Activated CD4-positive, CD25-positive, alpha-beta regulatory T cell (primary cell): Measurements from ENCODE around the gene ELF2.
"Not testable (repeated sequence)": the region's sequence is repeated elsewhere in the genome, so short reads cannot be mapped to it uniquely, and the experiment has no call there.

Experiments used
- DNase-seq, 4 experiments: peaks; one replicate each; lab custom pipeline; 2025; lab: John Stamatoyannopoulos, UW

ELF2 gene

DNA sequence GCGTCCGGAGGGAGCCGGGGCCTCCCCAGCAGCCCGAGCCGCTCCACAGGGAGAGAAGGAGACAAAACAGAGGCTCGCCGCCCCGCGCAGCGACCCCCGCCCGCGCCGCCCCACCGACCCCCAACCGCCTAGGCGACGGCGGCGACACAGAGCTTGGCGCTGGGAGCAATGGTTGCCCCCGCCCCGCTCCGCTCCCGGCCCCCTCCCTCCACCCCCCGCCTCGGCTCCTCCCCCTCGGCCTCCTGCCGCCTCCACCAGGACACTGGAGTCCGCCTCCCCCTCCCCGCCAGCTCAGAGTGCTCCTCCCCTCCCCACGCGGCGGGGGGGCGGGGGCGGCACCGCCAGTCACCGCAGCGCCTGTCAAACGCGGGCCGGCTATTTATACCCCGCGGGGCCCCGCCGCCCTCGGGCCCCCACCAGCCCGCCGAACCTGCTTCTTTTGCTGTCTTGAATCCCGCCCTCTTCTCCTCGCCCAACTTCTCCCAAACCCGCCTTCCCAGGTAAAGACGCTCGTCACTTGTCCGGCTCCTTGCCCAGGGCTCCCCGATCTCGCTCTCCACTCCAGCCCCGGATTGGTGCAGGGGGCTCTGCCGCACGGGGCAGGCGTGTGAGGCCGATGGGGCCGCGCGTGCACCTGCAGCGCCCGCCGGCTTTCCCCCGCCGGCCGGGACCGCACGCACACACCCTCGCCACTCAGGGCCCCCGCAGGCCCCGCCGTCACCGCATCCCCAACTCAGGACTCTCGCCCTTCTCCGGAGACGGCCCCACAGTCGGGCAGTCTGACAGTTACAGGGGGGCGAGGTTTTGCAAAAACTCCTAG lies at the start of gene ELF2:
TSS of gene ELF2 (minus strand) at position 170 of the 820 bp plus-strand sequence. CDS start 39,517 bp downstream, outside the sequence.
- peak; percentile 46 to 66 (median 50) for DNase-seq

DNA sequence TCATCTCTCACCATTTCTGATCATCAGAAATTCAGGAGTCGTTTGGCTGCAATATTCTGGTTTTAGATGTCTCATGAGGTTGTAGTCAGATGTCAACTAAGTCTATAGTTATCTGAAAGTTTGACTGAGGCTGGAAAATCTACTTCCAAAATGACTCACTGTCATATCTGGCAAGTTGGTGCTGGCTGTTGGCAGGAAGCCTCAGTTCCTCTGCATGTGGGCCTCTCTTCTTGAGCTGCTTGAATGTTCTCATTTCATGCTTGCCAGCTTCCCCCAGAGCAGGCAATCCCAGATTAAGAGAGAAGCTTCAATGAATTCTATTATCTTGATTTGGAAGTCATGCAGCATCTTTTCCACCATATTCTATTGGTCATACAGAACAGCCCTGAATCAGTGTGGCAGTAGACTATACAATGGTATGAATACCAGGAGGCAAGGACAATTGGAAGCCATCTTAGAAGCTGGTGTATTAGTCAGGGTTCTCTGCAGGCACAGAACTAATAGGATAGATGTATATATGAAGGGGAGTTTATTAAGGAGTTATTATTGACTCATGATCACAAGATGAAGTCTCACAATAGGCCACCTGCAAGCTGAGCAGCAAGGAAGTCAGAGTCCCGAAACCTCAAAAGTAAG lies 46.8 kb upstream of the ELF2 start:
- DNase-seq: no peak

GRCh38 chr4:139222215-139222614 lies 45.2 kb upstream of the ELF2 start:
- no peak for DNase-seq

- DNase-seq: no peak
These were observed 44.7 kb upstream of the ELF2 start for GRCh38 chr4:139221687-139222086.

- no peak for DNase-seq
These were observed 42.5 kb upstream of the ELF2 start for GRCh38 chr4:139219450-139220055.

GRCh38 chr4:139214039-139214534 lies 37.1 kb upstream of the ELF2 start:
- no peak for DNase-seq

DNA sequence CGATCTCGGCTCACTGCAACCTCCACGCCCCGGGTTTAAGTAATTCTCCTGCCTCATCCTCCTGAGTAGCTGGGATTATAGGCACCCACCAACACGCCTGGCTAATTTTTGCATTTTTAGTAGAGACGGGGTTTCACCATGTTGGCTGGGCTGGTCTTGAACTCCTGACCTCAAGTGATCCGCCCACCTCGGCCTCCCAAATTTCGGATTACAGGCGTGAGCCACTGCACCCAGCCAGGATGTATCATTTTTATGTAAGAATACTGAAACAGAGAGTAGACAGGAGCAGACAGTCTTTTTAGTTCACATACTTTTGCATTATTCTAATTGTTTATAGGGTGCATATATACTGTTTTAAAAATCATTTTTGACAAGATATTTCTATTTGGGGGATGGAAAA lies 36.6 kb upstream of the ELF2 start:
- DNase-seq: not testable (repeated sequence)

GRCh38 chr4:139212900-139213299 lies 35.9 kb upstream of the ELF2 start:
- DNase-seq: no peak

GRCh38 chr4:139210486-139210885 lies 33.5 kb upstream of the ELF2 start:
- DNase-seq: no peak

- no peak for DNase-seq
These were observed 32.5 kb upstream of the ELF2 start for GRCh38 chr4:139209470-139210063.

- no peak for DNase-seq
These were observed 31.5 kb upstream of the ELF2 start for GRCh38 chr4:139208404-139208945.

DNA sequence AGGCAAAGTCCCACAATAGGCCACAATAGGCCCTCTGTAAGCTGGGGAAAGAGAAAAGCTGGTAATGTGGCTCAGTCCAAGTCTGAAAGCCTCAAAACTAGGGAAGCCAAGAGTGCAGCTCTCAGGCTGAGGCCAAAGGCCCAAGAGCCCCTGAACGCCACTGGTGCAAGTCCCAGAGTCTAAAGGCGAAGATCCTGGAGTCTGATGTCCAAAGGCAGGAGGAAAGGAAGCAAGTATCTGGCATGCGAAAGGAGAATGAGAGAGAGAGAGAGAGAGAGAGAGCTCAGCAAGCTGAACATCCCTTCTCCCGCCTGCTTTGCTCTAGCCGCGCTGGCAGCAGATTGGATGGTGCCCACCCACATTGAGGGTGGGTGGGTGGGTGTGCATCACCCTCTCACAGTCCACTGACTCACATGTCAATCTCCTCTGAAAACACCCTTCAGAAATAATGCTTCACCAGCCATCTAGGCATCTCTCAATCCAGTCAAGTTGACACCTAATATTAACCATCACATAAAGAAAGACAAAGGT lies 30.9 kb upstream of the ELF2 start:
- DNase-seq: no peak

GRCh38 chr4:139207247-139207646 lies 30.2 kb upstream of the ELF2 start:
- DNase-seq: no peak

DNA sequence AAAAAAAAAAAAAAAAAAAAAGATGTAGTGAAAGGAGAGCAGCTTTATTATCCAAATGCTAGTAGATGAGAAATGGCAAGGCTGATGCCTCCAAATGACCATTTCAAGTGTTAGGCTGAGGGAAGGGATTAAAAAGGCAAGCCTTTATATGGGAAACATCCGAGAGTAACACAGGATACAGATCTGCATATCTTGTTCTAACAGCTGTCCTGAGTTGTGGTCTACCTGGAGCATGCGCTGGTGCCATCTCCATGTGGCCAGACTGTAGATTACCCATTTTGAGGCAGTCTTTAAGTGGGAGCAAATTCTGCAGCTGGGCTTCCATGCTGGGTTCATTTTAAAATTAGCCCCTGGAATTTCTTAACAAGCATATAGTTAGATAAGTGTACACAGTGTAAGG lies 26.0 kb upstream of the ELF2 start:
- no peak for DNase-seq

DNA sequence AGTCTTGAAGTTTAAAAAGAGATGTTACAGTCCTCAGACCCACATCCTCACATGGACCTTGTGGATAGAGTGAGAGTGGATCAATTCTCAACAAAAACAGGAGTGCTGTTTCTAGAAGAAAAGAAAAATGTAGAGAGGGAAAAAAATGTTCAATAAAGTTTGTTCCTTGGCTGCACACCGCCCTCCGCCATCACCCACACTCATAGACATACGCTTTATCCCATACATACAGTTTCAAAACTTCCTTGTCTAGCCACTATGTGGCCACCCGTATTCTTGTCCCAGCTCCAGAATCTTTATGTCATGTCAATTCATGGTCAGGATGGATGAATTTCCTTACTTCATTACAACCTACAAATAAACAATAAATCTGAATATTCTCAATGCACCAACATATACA lies 23.5 kb upstream of the ELF2 start:
- no peak for DNase-seq

GRCh38 chr4:139200102-139200501 lies 23.1 kb upstream of the ELF2 start:
- no peak for DNase-seq

DNA sequence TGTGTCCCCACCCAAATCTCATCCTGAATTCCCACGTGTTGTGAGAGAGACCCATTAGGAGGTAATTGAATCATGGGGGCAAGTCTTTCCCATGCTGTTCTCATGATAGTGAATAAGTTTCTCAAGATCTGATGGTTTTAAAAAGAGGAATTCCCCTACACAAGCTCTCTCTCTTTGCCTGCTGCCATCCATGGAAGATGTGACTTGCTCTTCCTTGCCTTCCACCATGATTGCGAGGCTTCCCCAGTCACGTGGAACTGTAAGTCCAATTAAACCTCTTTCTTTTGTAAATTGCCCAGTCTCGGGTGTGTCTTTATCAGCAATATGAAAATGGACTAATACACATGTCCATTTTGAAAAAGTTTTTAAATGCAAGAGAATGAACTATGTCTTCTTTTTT lies 20.2 kb upstream of the ELF2 start:
- not testable (repeated sequence) for DNase-seq

DNA sequence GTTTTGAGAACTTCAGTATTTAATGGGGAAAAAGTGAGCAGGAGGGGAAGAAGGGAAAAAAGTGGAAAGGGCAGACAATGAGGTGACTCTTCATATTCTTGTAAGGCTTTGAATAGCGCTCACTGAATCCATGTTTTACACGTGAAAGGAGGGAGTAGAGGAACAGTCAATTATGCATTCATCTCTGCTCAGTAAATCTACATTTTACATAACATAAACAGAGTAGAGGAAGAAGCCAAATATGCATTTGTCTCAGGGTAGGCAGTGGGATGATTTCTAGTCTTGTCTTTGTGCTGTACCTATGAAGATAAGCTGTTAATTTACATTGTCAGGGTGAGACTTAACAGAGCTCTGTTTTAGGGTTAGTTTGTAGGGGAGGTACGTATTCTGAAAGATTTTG lies 19.4 kb upstream of the ELF2 start:
- no peak for DNase-seq

DNA sequence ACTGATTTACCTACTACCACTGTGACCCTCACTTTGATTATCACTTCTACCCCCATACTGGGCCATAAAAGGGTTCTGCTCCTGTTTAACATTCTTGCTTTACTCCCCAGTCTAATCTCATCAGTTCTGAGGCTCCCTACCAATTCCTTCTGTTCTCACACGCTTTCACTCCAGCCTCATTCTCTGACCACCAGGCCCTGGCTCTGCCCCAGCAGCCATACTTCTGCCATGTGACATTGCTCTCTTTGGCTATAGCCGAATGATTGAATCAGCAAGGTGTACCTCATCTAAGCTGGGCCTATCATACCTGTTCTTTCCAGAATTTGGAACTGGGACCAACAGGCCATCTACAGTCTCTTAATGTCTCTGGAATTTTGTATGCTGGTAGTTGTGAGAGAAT lies 14.4 kb upstream of the ELF2 start:
- no peak for DNase-seq

DNA sequence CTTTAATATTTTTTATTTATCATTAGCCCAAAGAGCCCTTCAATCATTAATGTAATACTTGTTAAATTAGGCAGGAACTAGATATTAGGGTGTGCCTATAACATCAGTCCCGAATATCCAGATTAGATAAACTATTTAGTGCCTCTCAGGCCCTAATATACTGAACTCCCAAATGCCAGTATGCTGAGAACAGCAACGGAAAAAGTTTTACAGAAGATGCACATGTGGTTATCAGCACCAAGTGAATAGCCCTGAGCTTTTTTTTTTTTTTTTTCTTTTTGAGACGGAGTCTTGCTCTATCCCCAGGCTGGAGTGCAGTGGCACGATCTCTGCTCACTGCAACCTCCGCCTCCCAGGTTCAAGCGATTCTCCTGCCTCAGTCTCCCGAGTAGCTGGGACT lies 13.0 kb upstream of the ELF2 start:
- no peak for DNase-seq

DNA sequence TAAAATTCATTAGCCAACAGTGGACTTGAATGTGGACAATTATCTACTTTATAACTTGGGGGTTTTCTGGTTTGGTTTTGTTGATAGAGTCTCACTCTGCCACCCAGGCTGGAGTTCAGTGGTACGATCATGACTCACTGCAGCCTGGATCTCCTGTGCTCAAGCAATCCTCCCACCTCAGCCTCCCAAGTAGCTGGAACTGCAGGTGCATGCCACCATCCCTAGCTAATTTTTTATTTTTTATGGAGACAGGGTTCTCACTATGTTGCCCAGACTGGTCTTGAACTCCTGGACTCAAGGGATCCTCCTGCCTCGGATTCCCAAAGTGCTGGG lies 12.4 kb upstream of the ELF2 start:
- no peak for DNase-seq
